Sciatic nerve (tissue), 2 donors: ENCODE measurements around the gene STX8. TPM values are rescaled to one million over a fixed set of nuclear protein-coding genes. Genes with fewer than 3 reads are reported as not detected.

Experiments
- ATAC-seq: fragments of 200-7000 bp; cut with Tn5 transposase; one replicate; pipeline ENCODE4 v1.9.1; 2020; ENCODE audit warnings: mild to moderate bottlenecking, moderate library complexity
- DNase-seq: peaks from one replicate; pipeline ENCODE4 v3.0.0-alpha.2; 2020; ENCODE audit warnings: low spot score
- intact Hi-C: fragments of 100-400 bp; cut with DNase I; formaldehyde crosslinking; loops from one replicate; pipeline ENCODE4 v1.14.2; 2022
- total RNA-seq: library from RNA; stranded (reverse); fragmentation: NEBNext Ultra II Directional; extraction: Animal tissue kit (Norgen Biotek cat#: 25700); gene quantifications from one replicate; pipeline ENCODE4 v1.2.1, GENCODE V29; 2021
- donor health status: DM: no; HTN: no; CAD: no.
- donor health status: DM: no; HTN: no; CAD: no.

The STX8 gene
- total RNA-seq, 1 donor from 2014 or later: 67.0 TPM

GRCh38 chr17:9213303-9213640 lies 362.3 kb downstream of the STX8 start:
- intact Hi-C loops: no loop called here

DNA sequence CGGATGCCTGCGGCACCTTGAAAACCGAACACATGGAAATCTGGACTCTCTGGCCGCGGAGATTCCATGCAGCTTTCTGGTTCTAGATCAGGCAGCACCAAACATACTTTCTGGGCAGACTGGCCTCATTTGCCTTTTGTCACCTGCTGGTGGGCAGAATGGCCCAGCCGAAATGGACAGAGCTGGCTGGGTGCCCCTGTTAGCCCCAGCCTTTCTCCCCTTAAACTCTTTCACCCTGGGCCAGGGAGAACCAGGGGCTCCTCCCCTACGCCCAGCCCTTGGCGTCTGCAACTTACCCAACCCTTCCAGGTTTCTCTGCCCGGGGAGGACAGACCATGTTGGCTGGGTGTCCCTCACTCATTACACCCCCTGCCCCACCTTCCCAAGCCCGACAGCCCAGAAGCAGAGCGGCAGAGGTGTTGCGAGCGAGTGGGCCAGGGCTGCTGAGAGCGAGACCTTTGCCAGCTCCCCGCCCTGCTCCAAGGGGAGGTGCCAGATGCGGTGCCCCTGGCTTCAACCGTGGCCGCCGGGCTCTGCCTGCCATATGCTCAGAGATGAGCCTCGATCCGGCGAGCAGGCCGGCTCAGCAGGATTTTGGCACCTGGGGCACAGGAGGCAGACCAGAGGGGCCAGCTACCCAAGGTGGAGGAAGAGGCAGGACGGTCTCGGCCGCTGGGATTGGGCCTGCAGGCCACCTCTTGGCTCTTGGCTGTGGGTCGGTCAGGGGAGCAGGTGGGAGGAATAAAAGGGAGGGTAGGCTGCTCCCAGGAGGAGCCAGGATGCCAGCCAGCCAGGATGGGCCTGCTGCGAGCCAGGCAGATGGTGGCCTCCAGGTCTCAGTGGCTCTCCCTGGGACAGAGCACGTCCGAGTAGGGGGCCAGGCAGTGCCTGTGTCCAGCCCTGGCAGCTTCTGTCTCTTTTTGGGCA lies 363.0 kb downstream of the STX8 start:
- ATAC-seq (no peak), DNase-seq (no peak)
- intact Hi-C loops: no loop called here

More at GRCh38 chr17:9213303-9213640, 362.3 kb downstream of the STX8 start:
- ATAC-seq (no peak), DNase-seq (no peak)

GRCh38 chr17:9211133-9211765 lies 364.4 kb downstream of the STX8 start:
- DNase-seq (no peak), ATAC-seq (no peak)
- intact Hi-C loops: no loop called here

- intact Hi-C loops: no loop called here
- DNase-seq (no peak), ATAC-seq (no peak)
These were observed 365.7 kb downstream of the STX8 start for GRCh38 chr17:9209781-9210370.

DNA sequence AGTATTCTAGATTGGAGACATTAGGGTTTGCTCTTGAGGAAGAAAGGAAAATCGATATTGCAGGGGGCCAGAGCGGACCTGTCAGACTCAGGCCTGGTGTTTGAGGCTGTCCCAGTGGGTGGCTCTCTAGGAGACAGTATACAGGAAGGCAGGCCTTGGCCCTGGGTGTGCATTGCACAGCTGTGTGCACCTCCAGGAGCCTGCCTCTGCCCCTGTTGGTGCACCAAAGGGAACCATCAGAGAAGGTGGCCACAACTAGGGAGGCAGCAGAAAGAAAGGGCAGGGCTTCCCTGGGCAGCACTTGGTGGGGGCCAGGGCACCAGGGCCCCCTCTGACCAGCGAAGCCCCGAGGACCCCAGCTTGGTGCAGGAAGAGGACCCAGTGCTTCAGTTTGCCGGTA lies 366.3 kb downstream of the STX8 start:
- intact Hi-C loops: no loop called here
- DNase-seq (no peak), ATAC-seq (no peak)

- ATAC-seq: no peak
- DNase-seq: no peak
- intact Hi-C loops: no loop called here
These were observed 367.1 kb downstream of the STX8 start for GRCh38 chr17:9208381-9209105.

GRCh38 chr17:9206741-9207332 lies 368.8 kb downstream of the STX8 start:
- ATAC-seq (peak; percentile 79), DNase-seq (no peak)
- intact Hi-C loops: no loop called here

- ATAC-seq: peak; percentile 12
- no peak for DNase-seq
- intact Hi-C loops: no loop called here
These were observed 369.3 kb downstream of the STX8 start for GRCh38 chr17:9206410-9206703.

DNA sequence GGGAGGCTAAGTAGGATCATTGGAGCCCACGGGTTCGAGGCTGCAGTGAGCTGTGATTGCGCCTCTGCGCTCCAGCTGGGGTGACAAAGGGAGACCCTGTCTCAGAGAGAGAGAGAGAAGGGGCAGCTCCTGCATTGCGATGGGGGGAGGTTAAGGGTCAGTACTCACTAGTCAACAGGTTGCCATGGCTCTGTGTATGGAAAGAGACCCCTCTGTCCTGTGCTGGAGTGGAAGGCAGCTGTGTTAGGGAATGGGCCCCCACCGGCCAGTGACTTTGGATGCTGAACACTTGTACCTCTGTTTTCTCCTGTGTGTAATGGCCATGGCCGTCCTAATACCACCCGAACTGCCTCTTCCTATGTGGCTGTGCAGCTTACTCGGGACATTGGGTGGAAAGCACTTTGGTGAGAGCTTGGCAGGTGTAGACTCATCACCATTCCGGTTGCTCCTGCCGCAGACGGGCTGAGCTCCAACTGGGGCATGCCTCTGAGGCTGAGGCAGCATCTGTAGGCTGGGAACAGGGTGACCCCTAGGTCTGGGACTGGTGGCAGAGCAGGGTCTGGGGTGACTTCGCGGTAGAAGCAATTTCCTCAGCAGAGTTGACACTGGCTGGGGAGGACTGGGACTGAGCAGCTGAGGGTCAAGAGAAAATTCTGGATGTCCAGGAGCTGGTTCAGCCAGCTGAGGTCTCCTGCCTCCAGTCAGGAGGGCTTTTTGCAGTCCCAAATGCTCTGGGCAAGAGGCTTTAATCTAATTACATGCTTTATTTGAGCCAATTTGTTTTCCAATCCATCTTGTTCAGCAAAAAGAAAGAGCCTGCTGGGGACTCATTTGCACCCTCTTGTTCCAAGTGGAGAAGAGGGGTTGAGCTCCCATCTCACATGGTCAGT lies 369.9 kb downstream of the STX8 start:
- DNase-seq (no peak), ATAC-seq (peak; percentile 50)
- intact Hi-C loops: no loop called here

DNA sequence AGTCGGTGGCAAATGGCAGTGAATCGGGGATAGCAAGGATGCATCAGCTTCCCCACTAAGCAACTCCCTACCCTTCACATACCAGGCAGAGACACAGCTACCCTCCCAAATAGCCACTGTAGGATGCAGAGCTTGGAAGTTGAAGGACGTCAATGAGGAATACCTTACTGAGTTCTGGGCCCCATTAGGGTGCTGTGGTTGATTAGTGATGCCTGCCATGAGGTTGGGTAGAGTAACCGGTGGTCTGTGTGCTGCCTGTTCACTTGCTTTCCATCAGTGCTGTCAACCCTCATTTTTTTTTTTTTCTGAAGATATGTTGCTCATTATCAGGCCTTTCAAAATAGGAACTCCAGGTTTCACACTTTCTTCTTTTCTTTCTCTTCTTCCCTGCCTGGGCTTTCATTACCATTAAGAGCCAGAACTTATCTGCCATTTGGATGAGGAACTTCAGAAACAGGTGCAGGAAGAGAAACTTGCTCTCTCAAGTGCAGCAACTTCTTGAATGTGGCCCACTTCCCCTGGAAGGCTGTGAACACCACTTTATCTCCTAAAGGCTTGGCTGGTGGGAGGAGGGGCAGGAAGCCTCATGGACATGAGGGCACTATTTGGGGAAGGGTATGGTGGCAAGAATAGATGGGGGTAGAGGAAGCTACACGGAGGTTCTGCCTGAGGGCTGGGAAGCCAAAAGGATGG lies 370.8 kb downstream of the STX8 start:
- no peak for ATAC-seq
- no peak for DNase-seq
- intact Hi-C loops: no loop called here

DNA sequence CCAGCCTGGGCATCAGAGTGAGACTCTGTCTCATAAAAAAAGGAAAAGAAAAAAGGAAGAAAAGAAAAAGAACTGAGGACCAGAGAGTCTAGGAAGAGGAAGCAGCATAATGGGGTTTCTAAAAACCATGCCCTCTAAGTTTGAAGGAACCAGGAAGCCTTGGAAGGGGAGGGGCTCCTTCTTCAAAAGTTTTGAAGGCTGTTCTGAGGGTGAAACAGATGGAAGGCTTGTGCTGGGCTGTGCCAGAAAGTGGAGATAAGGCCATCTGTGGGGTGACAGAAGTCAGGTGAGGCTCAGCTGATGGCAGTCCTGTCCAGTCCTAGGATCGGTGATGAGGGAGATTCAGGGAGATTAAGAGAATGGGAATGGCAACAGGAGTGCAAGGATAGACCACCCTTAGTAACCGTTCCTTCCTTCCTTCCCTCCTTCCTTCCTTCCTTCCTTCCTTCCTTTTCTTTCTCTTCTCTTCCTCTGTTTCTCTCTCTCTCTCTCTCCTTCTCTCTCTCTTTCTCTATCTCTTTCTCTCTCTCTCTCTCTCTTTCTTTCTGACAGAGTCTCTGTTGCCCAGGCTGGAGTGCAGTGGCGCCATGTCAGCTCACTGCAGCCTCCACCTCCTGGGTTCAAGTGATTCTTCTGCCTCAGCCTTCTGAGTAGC lies 371.7 kb downstream of the STX8 start:
- DNase-seq (no peak), ATAC-seq (no peak)
- intact Hi-C loops: no loop called here

GRCh38 chr17:9202532-9202931 lies 373.1 kb downstream of the STX8 start:
- ATAC-seq: no peak
- DNase-seq: no peak
- intact Hi-C loops: no loop called here

DNA sequence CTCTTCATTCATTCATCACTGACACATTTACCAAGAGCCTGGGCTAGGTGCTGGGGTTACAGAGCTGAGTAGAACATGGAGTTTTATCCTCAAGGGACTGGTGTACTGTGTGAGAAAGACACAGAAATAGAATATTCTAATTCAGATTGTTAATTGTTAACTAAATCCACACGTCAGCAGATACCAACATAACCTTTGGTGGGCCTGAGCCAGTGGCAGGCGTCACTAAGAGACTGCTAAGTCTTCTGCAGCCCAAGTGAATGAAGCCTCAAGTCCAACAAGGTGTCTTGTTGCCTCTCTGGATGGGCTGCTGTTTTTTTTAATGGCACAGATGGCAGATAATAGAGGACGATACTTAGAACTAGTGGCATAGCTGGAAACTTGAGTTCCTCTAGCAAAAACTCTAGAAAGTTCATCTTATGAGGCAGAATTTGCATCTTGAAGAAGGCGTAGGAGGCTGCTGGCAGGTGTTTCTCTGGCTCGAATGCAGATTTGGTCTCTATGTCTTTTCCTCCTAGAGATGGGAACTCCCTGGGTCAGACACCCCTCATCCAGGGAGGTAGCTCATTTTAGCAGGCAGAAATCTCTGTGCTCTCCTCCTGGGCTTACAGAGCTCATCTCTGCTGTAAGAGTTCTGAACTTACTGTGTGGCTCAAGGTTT lies 374.8 kb downstream of the STX8 start:
- intact Hi-C loops: no loop called here
- DNase-seq (no peak), ATAC-seq (no peak)
